Neuronal stem cell (in vitro differentiated cells): ENCODE data around the gene GJB5.
A peak's percentile ranks its signal among the peaks of the same experiment; 100 is the strongest.

Source experiments
- DNase-seq: peaks from one replicate; pipeline ENCODE4 v3.0.0-alpha.2; 2013; ENCODE audit warnings: low spot score
- H2AFZ ChIP-seq: one replicate; pipeline ENCODE4 v1.6.1; 2013; ENCODE audit warnings: mild to moderate bottlenecking, low read length, inconsistent platforms
- H2AK5ac ChIP-seq: 2 replicates; pipeline ENCODE4 v1.6.1; 2013; ENCODE audit warnings: low read depth, mild to moderate bottlenecking, inconsistent platforms, low read length, moderate library complexity, mixed read lengths
- H2BK120ac ChIP-seq: 2 replicates; pipeline ENCODE4 v1.6.1; 2013; ENCODE audit warnings: low read depth, mild to moderate bottlenecking, inconsistent platforms, low read length, moderate library complexity, mixed read lengths
- H2BK12ac ChIP-seq: one replicate; pipeline ENCODE4 v1.6.1; 2013; ENCODE audit warnings: low read length, inconsistent platforms
- H2BK15ac ChIP-seq: 2 replicates; pipeline ENCODE4 v1.6.1; 2013; ENCODE audit warnings: mild to moderate bottlenecking, low read length, inconsistent platforms, mixed read lengths
- H2BK5ac ChIP-seq: one replicate; pipeline ENCODE4 v1.6.1; 2013; ENCODE audit warnings: inconsistent platforms, mild to moderate bottlenecking, low read length, moderate library complexity
- H3K14ac ChIP-seq: one replicate; pipeline ENCODE4 v1.6.1; 2013; ENCODE audit warnings: low read length, inconsistent platforms
- H3K18ac ChIP-seq: 2 replicates; pipeline ENCODE4 v1.6.1; 2013; ENCODE audit warnings: low read length, inconsistent platforms
- H3K23ac ChIP-seq: 2 replicates; pipeline ENCODE4 v1.6.1; 2013; ENCODE audit warnings: low read depth, mild to moderate bottlenecking, mixed read lengths, low read length, inconsistent platforms; ENCODE audit not compliant: poor library complexity
- H3K27ac ChIP-seq: replicated peaks from 3 replicates; pipeline ENCODE4 v1.5.1; 2013; ENCODE audit warnings: low read length, inconsistent platforms
- H3K27me3 ChIP-seq, 3 experiments: 2 replicates each; pipeline ENCODE4 v1.6.1; 2013; ENCODE audit warnings: low read length in 3 of 3, mild to moderate bottlenecking in 2 of 3, inconsistent platforms in 1 of 3, low read depth in 1 of 3, mixed read lengths in 1 of 3, moderate library complexity in 1 of 3; ENCODE audit not compliant: control insufficient read depth in 3 of 3, insufficient read depth in 3 of 3
- H3K36me3 ChIP-seq, 2 donors: replicated peaks in 1 of 2; 2 replicates each; pipeline ENCODE4 v1.6.1; 2013; ENCODE audit warnings: low read length in 2 of 2; ENCODE audit not compliant: control insufficient read depth in 2 of 2, insufficient read depth in 2 of 2
- H3K4ac ChIP-seq: 2 replicates; pipeline ENCODE4 v1.6.1; 2013; ENCODE audit warnings: inconsistent platforms, mild to moderate bottlenecking, low read length, moderate library complexity
- H3K4me1 ChIP-seq, 2 donors: 1 replicate in 1 of 2; 2 replicates in 1 of 2; pipeline ENCODE4 v1.6.1; 2013; ENCODE audit warnings: low read length in 2 of 2, low read depth in 1 of 2; ENCODE audit not compliant: control insufficient read depth in 2 of 2, insufficient read depth in 1 of 2
- H3K4me2 ChIP-seq: one replicate; pipeline ENCODE4 v1.6.1; 2013; ENCODE audit warnings: mild to moderate bottlenecking, low read length, inconsistent platforms; ENCODE audit not compliant: insufficient read depth, poor library complexity, severe bottlenecking
- H3K4me3 ChIP-seq, 2 donors: 2 replicates each; pipeline ENCODE4 v1.5.1; 2013; ENCODE audit warnings: low read length in 2 of 2, mild to moderate bottlenecking in 2 of 2, inconsistent platforms in 1 of 2, moderate library complexity in 1 of 2
- H3K79me1 ChIP-seq: one replicate; pipeline ENCODE4 v1.6.1; 2013; ENCODE audit warnings: low read depth, mild to moderate bottlenecking, inconsistent platforms, low read length, moderate library complexity
- H3K9ac ChIP-seq: one replicate; pipeline ENCODE4 v1.6.1; 2013; ENCODE audit warnings: mild to moderate bottlenecking, low read depth, low read length, inconsistent platforms; ENCODE audit not compliant: poor library complexity
- H3K9me3 ChIP-seq, 2 donors: replicated peaks in 1 of 2; 2 replicates each; pipeline versions ENCODE3 to v1.6.1; 2013; ENCODE audit warnings: low read length in 2 of 2, mild to moderate bottlenecking in 2 of 2, inconsistent platforms in 1 of 2, low read depth in 1 of 2, mixed read lengths in 1 of 2, moderate library complexity in 1 of 2; ENCODE audit not compliant: control insufficient read depth in 2 of 2, insufficient read depth in 1 of 2
- H4K8ac ChIP-seq: one replicate; pipeline ENCODE4 v1.6.1; 2013; ENCODE audit warnings: low read depth, mild to moderate bottlenecking, inconsistent platforms, low read length, moderate library complexity
- H4K91ac ChIP-seq: one replicate; pipeline ENCODE4 v1.6.1; 2013; ENCODE audit warnings: low read length, low read depth, mild to moderate bottlenecking, inconsistent platforms; ENCODE audit not compliant: poor library complexity
- WGBS, 2 donors: extraction: QIAGEN DNeasy Blood & Tissue Kit; methylation state at CpG; one replicate each; pipeline ENCODE4 v1.1.7; 2013; ENCODE audit warnings: missing lambda C conversion rate in 2 of 2, mixed read lengths in 1 of 2; ENCODE audit not compliant: insufficient read length in 2 of 2, insufficient replicate concordance in 1 of 2; ENCODE audit errors: extremely low coverage in 2 of 2; 5-methylcytosine and 5-hydroxymethylcytosine counted together

GJB5 gene

GRCh38 chr1:34759503-34760357, 4.9 kb downstream of the GJB5 start, which contains the start of gene GJB4:
TSS of gene GJB4 (plus strand) at chr1:34759740. CDS start at chr1:34761255, 1,515 bp downstream.
- WGBS, 2 donors, result no CpG with 5 or more reads among the region's 10 CpGs

GRCh38 chr1:34761176-34761761, 6.4 kb downstream of the GJB5 start:
- H3K4me2 ChIP-seq, result no peak overlapping the region
- H3K14ac ChIP-seq, result no peak overlapping the region
- no peak overlapping the region for H2AFZ ChIP-seq
- no peaks in the 10 kb centered on the region for H3K36me3 ChIP-seq
- H3K23ac ChIP-seq, result peak overlapping the region; percentile 58
- peaks cover 0 to 2% of the 10 kb centered on the region in 2 donors for H3K4me1 ChIP-seq
- H3K4ac ChIP-seq, result no peak overlapping the region
- H3K9ac ChIP-seq, result peak overlapping the region; percentile 53
- DNase-seq, result no peak
- WGBS, 2 donors, result no CpG with 5 or more reads among the region's 33 CpGs
- no peak overlapping the region for H3K27ac ChIP-seq
- no peak overlapping the region for H2BK15ac ChIP-seq
- H4K8ac ChIP-seq, result no peak overlapping the region
- no peak overlapping the region for H2BK5ac ChIP-seq
- peak overlapping the region in 1 of 2 donors; percentile 29 for H3K4me3 ChIP-seq
- H3K27me3 ChIP-seq, result peaks cover 0 to 10% (median 0%) of the 10 kb centered on the region in 3 experiments
- H4K91ac ChIP-seq, result no peak overlapping the region
- H2BK120ac ChIP-seq, result no peak overlapping the region
- H3K18ac ChIP-seq, result peak overlapping the region; percentile 54
- peak overlapping the region; percentile 51 for H2AK5ac ChIP-seq
- H3K9me3 ChIP-seq, result no peaks in the 10 kb centered on the region
- no peaks in the 10 kb centered on the region for H3K79me1 ChIP-seq
- H2BK12ac ChIP-seq, result no peak overlapping the region

More at GRCh38 chr1:34759503-34760357, 4.9 kb downstream of the GJB5 start, which contains the start of gene GJB4:
- Histone ChIP-seq H3K4ac (no peak within 1 kb of the TSS), H2BK15ac (no peak within 1 kb of the TSS), H2BK5ac (no peak within 1 kb of the TSS), H4K91ac (no peak within 1 kb of the TSS), H3K4me1 (peaks cover 0 to 2% of the 10 kb centered on the region in 2 donors), H3K4me3 (no peak within 1 kb of the TSS), H3K4me2 (no peak within 1 kb of the TSS), H2BK120ac (no peak within 1 kb of the TSS), H3K9me3 (no peaks in the 10 kb centered on the region), H2AK5ac (peak within 1 kb of the TSS; percentile 38), H2AFZ (no peak within 1 kb of the TSS), H2BK12ac (no peak within 1 kb of the TSS), H3K14ac (no peak within 1 kb of the TSS), H3K18ac (peak within 1 kb of the TSS; percentile 65), H3K9ac (no peak within 1 kb of the TSS), H3K23ac (peak within 1 kb of the TSS; percentile 14), H3K27me3 (peaks cover 0 to 15% (median 0%) of the 10 kb centered on the region in 3 experiments), H4K8ac (no peak within 1 kb of the TSS), H3K36me3 (no peaks in the 10 kb centered on the region), H3K79me1 (no peaks in the 10 kb centered on the region), H3K27ac (no peak within 1 kb of the TSS)
- DNase-seq, result no peak

GRCh38 chr1:34761776-34762307, 7.0 kb downstream of the GJB5 start:
- WGBS, 2 donors, result no CpG with 5 or more reads among the region's 13 CpGs
- H3K4me1 ChIP-seq, result peaks cover 0 to 2% of the 10 kb centered on the region in 2 donors
- peaks cover 0 to 10% (median 0%) of the 10 kb centered on the region in 3 experiments for H3K27me3 ChIP-seq
- no peak overlapping the region for H3K27ac ChIP-seq
- no peak overlapping the region for H3K23ac ChIP-seq
- peak overlapping the region; percentile 51 for H2AK5ac ChIP-seq
- H3K4me2 ChIP-seq, result no peak overlapping the region
- H3K36me3 ChIP-seq, result no peaks in the 10 kb centered on the region
- no peak overlapping the region for H2AFZ ChIP-seq
- DNase-seq, result no peak
- no peak overlapping the region for H4K8ac ChIP-seq
- H2BK12ac ChIP-seq, result no peak overlapping the region
- H2BK5ac ChIP-seq, result no peak overlapping the region
- H3K18ac ChIP-seq, result peak overlapping the region; percentile 54
- no peak overlapping the region for H3K4ac ChIP-seq
- no peak overlapping the region for H2BK15ac ChIP-seq
- H3K9ac ChIP-seq, result no peak overlapping the region
- H2BK120ac ChIP-seq, result no peak overlapping the region
- no peaks in the 10 kb centered on the region for H3K9me3 ChIP-seq
- H3K79me1 ChIP-seq, result no peaks in the 10 kb centered on the region
- no peak overlapping the region for H3K14ac ChIP-seq
- no peak overlapping the region for H3K4me3 ChIP-seq
- H4K91ac ChIP-seq, result no peak overlapping the region
